Cardiac fibroblast (primary cell): ENCODE measurements around the gene SPPL2A.

Experiments
- DNase-seq, 2 donors: peaks; one replicate each; pipeline versions ENCODE4 v3.0.0 to v3.0.0-alpha.2; 2010; ENCODE audit warnings: low read depth in 2 of 2
- H3K4me3 ChIP-seq, 2 donors: replicated peaks in 1 of 2; 1 replicate in 1 of 2; 2 replicates in 1 of 2; pipeline ENCODE4 v1.5.1; 2011; ENCODE audit warnings: low read depth in 2 of 2, low read length in 2 of 2, mild to moderate bottlenecking in 2 of 2, moderate library complexity in 1 of 2
- TF ChIP-seq, protein P1 (sequence below): IDR thresholded peaks from one replicate; pipeline ENCODE4 v1.5.1; 2011; ENCODE audit warnings: low read depth, mild to moderate bottlenecking, low read length, inconsistent platforms

SPPL2A gene

DNA sequence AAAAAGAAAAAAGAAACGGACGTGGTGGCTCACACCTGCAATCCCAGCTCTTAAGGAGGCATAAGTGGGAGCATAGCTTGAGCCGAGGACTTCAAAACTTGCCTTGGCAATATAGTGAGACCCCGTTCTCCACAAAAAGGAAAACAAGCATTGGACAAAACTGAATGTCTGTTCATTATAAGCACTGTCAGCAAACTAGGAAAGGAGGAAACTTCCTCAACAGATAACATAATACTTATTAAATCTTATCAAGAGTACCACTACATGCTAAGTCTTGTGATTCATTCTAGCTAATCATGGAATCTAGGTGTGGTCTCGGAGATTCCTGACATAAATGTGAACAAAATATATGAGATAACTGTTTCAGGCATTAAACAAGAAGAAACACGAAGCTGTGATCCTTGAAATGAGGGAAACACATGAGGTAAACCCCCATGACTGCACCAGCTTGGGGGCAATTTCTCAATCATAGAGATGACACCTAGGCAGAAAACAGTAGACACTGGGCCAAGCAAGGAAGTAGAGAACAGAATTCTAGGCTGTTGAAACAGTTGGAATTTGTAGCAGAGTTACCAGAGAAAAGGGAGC lies 112.3 kb downstream of the SPPL2A start:
- DNase-seq = no peak
- TF ChIP-seq, protein P1, sequence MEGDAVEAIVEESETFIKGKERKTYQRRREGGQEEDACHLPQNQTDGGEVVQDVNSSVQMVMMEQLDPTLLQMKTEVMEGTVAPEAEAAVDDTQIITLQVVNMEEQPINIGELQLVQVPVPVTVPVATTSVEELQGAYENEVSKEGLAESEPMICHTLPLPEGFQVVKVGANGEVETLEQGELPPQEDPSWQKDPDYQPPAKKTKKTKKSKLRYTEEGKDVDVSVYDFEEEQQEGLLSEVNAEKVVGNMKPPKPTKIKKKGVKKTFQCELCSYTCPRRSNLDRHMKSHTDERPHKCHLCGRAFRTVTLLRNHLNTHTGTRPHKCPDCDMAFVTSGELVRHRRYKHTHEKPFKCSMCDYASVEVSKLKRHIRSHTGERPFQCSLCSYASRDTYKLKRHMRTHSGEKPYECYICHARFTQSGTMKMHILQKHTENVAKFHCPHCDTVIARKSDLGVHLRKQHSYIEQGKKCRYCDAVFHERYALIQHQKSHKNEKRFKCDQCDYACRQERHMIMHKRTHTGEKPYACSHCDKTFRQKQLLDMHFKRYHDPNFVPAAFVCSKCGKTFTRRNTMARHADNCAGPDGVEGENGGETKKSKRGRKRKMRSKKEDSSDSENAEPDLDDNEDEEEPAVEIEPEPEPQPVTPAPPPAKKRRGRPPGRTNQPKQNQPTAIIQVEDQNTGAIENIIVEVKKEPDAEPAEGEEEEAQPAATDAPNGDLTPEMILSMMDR = no peak
- no peak overlapping the region for H3K4me3 ChIP-seq

GRCh38 chr15:50652671-50653070 lies 112.8 kb downstream of the SPPL2A start:
- no peak for DNase-seq
- H3K4me3 ChIP-seq = no peak overlapping the region
- TF ChIP-seq, protein P1 = no peak
